ENCODE data around the gene JUN.

Gene JUN

DNA sequence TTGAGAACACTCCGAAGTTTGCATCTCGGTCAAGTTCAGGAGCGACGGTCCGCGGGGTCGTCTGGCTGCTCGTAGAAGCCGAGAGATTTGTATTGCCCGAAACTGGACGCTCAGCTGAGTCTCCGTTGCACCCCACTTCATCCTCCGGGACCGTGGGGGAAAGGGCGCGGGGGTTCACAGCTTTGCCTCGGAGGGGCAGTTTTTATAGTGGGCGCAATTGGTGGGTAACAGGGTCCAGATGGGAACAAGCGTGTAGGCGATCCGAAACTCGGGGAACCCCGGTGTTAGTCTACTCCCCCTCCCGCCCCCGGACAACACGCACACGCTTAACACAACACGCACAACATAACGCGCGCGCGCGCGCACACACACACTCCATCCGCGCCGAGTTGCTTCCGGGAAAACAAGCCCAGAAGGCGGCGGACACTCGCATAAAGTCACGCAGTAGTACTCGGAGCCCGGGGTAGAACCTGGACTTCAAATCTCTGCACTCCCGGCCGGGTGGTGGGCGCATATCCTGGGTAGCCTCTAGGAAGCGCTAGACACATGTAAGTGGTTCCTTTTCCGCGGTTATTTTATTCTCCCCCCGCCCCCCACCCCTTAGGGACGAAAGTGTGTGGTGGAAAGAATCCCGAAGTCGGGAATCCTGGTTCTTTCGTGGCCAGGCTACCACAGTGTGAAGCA, 1.1 kb upstream of the JUN start:
- DNase-seq (ENCODE audit: low read depth in 2 of 2, low spot score in 1 of 2), result peak; percentile 62 to 76

DNA sequence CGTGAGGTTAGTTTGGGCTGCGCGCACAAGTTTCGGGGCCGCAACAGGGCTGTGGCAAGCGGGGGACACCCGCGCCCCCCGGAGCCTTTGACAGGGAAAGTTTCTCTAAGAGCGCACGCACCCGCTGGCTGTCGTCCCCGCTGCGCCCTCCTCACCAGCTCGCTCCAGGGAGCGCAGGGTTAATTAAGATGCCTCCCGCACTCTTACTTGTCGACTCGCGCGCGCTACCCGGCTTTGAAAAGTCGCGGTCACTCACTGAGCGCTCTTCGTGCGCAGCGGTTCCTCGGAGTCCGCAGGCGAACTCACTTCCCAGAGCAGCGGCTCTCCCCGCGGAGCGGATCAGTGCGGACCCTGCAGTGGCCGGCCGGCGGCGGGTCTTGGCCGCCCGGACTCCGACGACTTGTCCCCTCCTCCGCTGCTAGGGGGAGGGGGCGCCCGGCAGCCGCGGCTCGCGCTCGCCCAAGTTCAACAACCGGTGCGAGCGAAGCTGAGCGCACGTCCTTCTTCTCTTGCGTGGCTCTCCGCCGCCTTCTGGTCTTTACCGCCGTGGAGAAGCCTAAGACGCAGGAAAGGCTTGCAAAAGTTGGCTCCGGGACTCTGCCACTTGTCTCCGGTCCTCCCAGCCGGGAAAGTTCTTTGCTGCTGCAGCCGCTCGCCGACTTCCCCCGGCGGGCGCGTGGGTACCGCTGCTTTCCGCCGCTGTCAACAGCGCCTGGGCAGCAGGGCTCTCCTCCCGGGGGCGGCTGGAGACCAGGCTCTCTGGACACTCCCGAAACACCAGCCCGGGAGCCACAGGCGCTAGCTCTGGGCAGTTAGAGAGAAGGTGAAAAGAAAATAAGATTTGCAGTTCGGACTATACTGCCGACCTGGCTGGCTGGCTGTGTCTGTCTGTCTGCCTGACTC, 506 bp downstream of the JUN start:
- no peak for DNase-seq (ENCODE audit: low read depth in 2 of 2, low spot score in 1 of 2)

DNA sequence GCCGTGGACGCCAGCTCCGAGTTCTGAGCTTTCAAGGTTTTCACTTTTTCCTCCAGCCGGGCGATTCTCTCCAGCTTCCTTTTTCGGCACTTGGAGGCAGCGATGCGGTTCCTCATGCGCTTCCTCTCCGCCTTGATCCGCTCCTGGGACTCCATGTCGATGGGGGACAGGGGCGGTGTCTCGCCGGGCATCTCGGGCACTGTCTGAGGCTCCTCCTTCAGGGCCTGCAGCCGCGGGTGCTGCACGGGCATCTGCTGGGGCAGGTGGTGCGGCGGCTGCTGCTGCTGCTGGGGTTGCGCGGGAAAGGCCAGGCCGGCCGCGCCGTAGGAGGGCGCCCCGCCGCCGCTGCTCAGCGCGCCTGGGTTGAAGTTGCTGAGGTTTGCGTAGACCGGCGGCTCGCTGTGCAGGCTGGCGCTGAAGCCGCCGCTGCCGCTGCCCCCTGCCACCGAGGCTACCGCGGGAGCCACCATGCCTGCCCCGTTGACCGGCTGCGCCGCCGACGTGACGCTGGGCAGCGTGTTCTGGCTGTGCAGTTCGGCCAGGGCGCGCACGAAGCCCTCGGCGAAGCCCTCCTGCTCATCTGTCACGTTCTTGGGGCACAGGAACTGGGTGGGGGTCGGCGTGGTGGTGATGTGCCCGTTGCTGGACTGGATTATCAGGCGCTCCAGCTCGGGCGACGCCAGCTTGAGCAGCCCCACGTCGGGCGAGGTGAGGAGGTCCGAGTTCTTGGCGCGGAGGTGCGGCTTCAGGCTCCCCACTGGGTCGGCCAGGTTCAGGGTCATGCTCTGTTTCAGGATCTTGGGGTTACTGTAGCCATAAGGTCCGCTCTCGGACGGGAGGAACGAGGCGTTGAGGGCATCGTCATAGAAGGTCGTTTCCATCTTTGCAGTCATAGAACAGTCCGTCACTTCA, 1.4 kb downstream of the JUN start:
- DNase-seq (ENCODE audit: low read depth in 2 of 2, low spot score in 1 of 2), result no peak

DNA sequence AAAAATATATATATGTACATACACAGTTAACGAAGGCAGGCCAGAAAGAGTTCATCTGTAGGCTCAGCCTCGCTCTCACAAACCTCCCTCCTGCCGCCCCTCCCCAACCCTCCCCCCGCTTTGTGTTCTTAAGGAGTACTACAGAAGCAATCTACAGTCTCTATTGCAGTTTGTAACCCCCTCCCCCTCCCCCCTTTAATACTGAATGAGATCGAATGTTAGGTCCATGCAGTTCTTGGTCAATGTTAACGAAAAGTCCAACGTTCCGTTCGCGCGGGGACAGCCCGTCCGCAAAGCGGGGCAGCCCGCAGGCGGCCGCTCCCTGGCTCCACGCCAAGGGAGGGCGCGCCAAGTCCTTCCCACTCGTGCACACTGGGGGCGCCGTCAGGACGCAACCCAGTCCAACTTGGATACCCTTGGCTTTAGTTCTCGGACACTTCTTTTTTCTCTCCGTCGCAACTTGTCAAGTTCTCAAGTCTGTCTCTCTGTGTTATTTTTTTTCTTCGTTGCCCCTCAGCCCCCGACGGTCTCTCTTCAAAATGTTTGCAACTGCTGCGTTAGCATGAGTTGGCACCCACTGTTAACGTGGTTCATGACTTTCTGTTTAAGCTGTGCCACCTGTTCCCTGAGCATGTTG, 2.2 kb downstream of the JUN start:
- DNase-seq (ENCODE audit: low read depth in 2 of 2, low spot score in 1 of 2), result no peak

DNA sequence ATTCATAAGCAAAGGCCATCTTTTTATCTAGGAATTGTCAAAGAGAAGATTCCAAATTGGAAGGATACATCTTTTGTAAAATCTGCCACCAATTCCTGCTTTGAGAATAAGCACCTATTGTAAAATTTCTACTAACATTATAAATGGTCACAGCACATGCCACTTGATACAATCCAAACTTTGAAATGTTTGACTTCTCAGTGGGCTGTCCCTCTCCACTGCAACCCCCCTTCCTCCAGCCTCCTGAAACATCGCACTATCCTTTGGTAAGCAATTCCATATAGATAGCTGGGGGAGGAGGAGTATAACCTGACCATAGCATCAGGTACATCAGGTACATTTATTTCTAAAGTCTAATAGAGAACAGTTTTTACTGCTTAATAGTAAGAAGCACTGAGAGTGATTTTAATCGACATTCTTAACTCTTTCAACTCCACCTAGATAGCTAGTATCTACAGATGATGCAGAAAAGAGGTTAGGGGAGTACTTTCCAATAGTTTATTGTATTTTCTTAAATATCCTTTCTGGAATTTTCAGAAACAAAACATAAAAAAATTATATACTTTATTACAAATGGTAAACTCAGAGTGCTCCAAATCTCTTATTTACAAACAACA, 2.9 kb downstream of the JUN start:
- no peak for DNase-seq (ENCODE audit: low read depth in 2 of 2, low spot score in 1 of 2)

DNA sequence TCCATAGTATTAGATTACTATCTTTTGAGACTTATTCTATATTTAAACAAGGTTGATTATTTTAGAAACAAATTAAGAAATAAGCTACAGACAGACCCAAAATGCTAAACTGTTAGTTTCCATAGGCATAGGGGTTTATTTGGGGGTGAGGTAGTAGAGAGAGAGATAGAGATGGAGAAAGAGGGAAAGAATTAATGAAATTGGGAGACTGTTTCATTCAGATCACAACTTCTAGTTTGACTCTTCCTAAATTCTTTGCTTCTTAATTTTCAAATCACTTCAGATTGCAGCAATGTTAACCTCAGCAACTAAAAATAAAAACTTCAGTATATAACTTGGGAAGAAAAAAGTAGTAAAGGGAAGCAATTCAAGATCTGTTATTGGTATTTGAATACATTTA, 3.4 kb downstream of the JUN start:
- DNase-seq (ENCODE audit: low read depth in 2 of 2, low spot score in 1 of 2), result no peak

DNA sequence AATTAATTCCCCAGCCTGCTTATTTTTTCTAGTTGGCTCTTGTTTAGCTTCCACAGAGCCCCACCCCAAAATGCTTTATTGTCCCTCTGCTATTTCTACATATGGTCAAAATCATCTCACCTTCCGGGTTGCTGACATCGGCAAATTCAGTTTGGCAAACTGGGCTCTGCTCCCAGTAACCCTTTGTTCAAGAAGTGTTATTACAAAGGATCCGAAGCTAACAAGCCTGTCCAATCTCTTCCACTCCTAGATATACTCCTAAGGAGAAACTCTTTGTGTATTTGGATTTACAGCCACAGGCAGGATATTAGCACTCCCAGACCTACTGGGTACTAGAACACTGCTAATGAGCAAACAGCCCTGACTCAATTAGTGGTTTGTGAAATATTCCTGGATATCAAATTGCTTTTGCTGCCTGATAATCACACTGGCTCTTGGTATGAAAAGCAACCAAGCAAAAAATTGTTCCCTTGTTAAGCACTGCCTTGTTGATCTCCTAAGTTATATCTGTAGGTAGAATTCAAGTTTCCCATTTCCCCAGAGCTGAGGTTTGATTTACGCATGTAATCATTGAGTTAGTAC, 4.0 kb downstream of the JUN start:
- no peak for DNase-seq (ENCODE audit: low read depth in 2 of 2, low spot score in 1 of 2)

DNA sequence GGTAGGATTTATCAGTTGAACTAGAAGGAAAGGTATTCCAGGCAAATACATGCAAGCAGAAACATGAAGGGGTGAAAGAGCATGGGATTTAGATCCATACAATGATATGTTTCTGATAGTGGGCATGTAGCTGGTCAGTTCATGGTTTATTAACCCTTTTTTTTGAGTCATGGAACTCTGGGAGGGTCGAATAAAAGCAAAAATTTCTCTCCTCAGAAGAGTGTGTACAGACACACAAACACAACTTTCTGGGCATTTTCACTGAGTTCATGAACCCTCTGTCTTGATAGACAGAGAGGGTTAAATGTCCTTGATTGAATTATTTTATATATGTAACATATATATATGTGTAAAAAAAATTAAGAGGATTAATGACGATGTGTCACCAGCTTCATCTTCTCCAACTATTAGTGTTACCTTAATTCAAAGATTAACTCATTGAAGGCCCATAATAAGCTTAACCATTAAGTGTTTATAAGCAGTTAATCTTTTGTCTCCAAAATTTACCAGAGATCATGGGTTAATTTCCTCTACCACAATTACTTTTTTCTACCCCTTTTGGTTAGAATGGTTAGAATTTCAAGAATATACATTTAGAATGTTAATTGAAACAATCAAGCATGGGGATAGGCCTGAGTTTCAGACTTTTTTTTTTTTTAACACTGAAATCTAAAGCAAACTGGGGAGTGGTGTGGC, 4.6 kb downstream of the JUN start:
- no peak for DNase-seq (ENCODE audit: low read depth in 2 of 2, low spot score in 1 of 2)

DNA sequence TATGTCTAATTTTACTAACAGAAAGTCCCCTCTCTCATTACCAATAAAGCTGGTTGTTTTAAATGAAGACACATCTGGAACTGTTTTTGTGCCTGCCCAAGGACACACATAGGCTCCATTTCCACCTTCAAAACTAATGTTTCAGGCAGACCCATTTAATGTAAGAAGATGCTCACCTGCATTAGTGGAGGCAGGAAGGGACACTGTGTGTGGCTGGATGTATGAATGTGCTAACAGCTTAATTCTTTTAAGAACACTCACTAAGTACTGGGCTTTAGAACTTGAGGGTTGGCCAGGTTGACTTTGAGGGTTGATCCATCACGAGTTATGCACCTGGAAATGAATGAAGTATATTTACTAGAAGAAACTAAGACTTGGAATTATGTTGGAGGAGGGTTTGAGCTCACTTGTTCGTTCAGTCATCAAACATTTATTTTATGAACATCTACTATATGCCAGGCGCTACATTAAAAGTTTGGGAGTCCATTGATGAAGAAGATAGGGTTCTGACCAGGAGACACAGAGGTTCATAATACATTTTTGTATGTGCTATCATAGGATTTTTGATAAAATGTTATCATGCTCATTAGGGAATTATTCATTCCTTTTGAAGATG, 5.4 kb downstream of the JUN start:
- DNase-seq (ENCODE audit: low read depth in 2 of 2, low spot score in 1 of 2), result no peak

DNA sequence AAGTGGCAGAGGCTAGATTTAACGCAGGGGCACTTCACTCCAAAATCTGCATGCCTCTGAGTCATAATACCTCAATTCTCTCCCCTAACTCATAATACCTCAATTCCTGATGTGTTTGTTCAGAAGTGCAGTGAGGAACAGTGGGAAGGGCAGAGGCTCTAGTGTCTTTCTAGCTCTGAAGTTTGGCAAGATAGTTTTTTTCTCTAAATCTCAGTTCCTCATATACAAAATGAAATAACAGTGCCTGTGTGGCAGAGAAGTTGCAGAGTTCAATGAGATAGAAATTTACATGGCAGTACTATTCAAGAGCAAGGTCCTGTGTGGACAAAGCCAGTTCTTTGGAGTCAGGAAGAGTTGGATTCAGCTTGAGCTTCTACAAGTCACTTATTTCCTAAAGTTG, 9.8 kb downstream of the JUN start:
- DNase-seq (ENCODE audit: low read depth in 2 of 2, low spot score in 1 of 2), result no peak

DNA sequence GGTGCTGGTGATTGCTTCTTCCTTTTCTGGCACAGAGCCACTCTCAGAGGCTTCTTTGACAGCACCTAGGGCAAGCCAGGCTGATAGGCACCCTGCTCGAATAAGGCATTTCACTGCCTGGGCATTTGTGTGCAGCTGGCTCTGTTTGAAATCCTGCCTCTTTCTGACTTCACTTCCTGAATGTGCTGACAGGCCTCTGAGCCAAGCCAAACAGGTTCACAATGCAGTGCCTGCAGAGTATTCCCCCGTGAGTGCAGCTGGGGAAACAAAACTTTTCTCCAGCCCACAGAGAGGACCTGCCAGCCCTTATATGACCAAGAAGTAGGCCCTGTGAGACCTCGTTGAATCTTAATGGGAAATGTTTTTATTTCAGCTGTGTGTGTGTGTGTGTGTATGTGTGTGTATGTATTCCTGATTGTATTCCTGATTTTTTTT, 10.4 kb downstream of the JUN start:
- DNase-seq (ENCODE audit: low read depth in 2 of 2, low spot score in 1 of 2), result no peak

DNA sequence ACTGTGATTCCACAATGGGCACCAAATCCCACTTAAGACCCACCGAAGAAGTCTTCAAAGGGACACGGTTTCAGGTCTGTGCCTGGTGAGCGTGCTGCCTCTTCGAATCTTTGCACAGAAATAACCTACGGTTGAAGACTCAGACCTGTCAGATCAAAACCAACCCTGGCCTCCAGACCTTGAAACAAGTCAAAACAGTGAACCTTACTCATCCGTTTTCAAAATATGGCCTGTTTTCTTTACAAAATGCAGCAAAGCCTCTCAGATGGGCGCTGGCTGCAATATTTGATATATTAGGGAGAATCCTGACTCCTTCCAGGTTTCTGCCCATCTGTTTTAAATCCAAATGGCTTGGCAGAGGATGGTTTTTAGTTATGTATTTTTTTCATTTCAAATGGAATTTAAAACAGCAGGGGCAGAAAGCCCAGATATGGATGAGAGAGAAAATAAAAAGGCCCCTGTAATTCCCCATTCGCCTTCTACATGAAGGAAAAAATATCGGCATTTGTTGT, 14.0 kb downstream of the JUN start:
- no peak for DNase-seq (ENCODE audit: low read depth in 2 of 2, low spot score in 1 of 2)

DNA sequence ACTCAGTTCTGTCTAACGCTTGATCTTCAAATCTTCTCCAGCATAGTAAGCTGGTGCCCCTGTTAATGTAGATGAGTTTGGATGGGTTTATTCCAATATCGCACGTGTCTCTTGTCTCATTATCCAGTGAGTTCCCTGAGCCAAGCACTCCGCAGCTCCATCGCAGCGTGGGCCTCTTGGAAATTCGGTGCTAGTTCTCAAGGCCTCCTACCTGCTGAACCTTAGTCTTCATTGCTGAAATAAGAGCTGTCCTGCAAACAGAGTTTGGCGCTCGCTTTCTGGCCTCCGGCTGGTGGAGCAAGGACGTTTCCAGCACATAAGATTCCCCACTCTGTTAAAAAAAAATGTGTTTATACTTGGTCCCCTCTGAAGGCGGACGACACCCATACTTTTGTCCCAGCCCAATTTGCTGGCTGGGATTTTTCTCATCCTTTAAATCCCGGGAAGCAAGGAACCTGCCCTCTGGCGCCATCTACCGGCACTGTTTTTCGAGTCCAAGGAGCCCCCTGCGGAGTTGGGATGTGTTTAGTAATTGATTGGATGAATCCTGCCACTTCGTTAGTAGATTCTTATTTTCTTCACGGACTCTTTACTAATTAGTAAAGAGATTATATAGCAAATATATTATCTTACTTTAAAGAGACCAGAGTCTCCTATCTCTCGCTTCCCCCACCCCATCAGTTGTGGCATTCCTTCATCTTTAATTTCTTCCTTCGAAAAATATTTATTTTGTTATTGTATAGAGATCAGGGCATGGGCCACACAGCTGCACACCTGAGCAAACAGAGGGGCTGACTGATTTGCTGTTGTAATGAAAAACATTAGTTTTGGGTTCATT, 14.7 kb downstream of the JUN start:
- no peak for DNase-seq (ENCODE audit: low read depth in 2 of 2, low spot score in 1 of 2)

DNA sequence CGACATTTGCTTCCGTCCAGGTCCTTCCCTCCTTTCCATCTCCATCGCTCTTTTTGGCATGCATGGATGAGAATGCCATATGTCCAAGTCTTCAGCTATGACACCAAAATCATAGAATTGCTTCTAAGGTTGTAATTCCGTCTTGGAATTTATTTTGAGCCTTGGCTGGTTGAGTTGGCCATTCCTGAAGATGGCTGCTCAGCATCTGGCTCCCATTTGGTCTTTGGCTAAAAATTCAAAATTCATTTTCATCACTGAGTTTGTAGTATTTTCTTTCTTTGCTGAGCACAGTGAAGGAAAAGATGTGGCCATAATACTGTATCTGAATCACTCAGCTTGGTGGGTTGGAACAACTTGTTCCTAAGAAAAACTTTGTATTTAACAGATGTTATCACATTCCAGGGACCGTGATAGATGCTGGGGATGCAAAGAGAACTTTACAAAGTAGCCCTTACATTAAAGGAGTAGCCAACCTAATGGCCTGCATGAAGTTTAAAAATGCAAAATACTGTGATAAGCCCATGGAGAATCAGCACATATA, 15.6 kb downstream of the JUN start:
- DNase-seq (ENCODE audit: low read depth in 2 of 2, low spot score in 1 of 2), result no peak

DNA sequence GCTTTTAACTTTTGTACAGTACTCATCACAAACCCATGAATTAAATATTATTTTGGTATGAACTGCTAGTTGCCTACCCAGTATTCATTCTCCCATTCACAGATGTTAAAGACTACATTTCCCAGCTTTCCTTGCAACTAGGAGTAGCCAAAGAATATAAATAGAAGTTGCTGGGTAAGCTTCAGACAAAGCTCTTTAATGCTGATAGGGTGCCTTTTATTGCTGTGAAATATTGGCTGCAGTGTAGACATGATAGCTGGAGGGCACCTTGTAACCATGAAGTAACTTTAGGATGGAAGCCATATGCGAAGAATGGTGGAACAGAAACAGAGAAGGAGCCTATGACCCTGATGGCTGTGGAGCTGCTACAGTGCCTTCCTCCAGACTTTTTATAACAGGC, 16.7 kb downstream of the JUN start:
- DNase-seq (ENCODE audit: low read depth in 2 of 2, low spot score in 1 of 2), result no peak

DNA sequence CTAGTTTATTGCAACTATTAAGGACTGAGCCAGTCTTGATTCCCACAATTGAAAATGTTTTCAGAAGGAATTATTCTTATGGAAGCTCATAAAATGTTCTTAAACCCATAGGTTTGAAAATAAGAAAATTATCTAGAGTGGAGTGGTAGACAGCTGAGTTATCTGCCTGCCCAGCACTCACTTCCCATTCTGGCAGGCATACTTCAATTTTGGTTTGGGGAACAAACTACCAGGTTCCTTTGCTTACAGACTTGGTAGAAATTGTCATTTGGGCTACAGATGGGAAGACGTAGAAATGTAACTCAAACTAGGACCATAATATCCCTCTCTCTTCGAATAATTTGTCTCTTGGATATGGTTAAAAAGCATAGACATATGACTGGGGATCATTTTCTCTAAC, 18.4 kb downstream of the JUN start:
- DNase-seq (ENCODE audit: low read depth in 2 of 2, low spot score in 1 of 2), result no peak

DNA sequence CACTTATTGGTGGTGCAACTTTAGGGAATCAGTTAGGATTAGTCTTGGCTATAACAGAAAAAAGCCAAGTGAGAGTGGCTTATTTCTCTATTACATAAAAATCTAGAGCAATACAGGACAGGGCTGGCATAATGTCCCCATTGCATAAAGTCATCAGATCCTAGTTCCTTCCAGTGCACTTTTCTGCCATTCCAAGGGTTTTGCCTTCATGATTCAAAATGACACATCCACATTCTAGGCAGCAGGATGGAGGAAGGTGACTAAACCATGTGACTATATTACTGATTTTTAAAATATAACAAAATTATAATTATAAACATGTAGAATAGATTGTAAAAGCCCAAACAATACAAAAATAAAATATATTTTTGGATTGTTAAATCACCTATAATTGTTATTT, 18.8 kb downstream of the JUN start:
- DNase-seq (ENCODE audit: low read depth in 2 of 2, low spot score in 1 of 2), result no peak
